GM23338 (cell line): ENCODE results near the gene RUNDC3A. TPM values are rescaled to one million over a fixed set of nuclear protein-coding genes. Genes with fewer than 3 reads are reported as not detected.

Experiments used
- ATAC-seq: fragments of 200-7000 bp; cut with Tn5 transposase; 3 replicates; pipeline ENCODE4 v1.9.1; 2020
- DNase-seq: peaks from one replicate; pipeline ENCODE4 v3.0.0-alpha.2; 2015; ENCODE audit warnings: low spot score
- H2AFZ ChIP-seq: fragments of 200-600 bp; sonication (generic); 2 replicates; pipeline ENCODE4 v1.8.0; 2016; ENCODE audit warnings: antibody characterized with exemption, mild to moderate bottlenecking, moderate library complexity
- H3F3A ChIP-seq: fragments of 200-600 bp; sonication (generic); replicated peaks from 2 replicates; pipeline ENCODE4 v1.8.0; 2017; ENCODE audit warnings: antibody characterized with exemption, mixed run types, low read depth
- H3K27ac ChIP-seq: fragments of 200-600 bp; sonication (generic); 2 replicates; pipeline ENCODE4 v1.6.1; 2016; ENCODE audit warnings: low read depth
- H3K27me3 ChIP-seq: fragments of 200-600 bp; sonication (generic); 2 replicates; pipeline ENCODE4 v1.8.0; 2016; ENCODE audit warnings: mild to moderate bottlenecking, mixed run types, moderate library complexity; ENCODE audit not compliant: insufficient read depth
- H3K36me3 ChIP-seq: fragments of 200-600 bp; sonication (generic); 2 replicates; pipeline ENCODE4 v1.8.0; 2016; ENCODE audit warnings: mild to moderate bottlenecking; ENCODE audit not compliant: insufficient read depth
- H3K4me1 ChIP-seq: fragments of 200-600 bp; sonication (generic); 2 replicates; pipeline ENCODE4 v1.8.0; 2016; ENCODE audit warnings: mild to moderate bottlenecking, moderate library complexity; ENCODE audit not compliant: insufficient read depth
- H3K4me2 ChIP-seq: fragments of 200-600 bp; sonication (generic); 2 replicates; pipeline ENCODE4 v1.7.1; 2017; ENCODE audit warnings: mixed run types
- H3K4me3 ChIP-seq: fragments of 200-600 bp; sonication (generic); 2 replicates; pipeline ENCODE4 v1.6.1; 2016; ENCODE audit warnings: mixed run types
- H3K79me2 ChIP-seq: fragments of 200-600 bp; sonication (generic); replicated peaks from 2 replicates; pipeline ENCODE4 v1.8.0; 2017; ENCODE audit warnings: mild to moderate bottlenecking; ENCODE audit not compliant: insufficient read depth
- H3K9me2 ChIP-seq: fragments of 200-600 bp; sonication (generic); 2 replicates; pipeline ENCODE4 v1.8.0; 2017; ENCODE audit not compliant: insufficient read depth
- H4K20me1 ChIP-seq: fragments of 200-600 bp; sonication (generic); replicated peaks from 2 replicates; pipeline ENCODE4 v1.8.0; 2017; ENCODE audit warnings: mild to moderate bottlenecking; ENCODE audit not compliant: insufficient read depth
- H3K27ac Mint-ChIP-seq: 2 replicates; pipeline ENCODE4 v1.8.0; 2020; ENCODE audit warnings: inconsistent platforms, mild to moderate bottlenecking, moderate library complexity, mixed read lengths
- H3K27me3 Mint-ChIP-seq: 3 replicates; pipeline ENCODE4 v1.8.0; 2022; ENCODE audit warnings: low read depth, mild to moderate bottlenecking, moderate library complexity, mixed read lengths, inconsistent platforms; ENCODE audit not compliant: insufficient read depth, poor library complexity
- H3K36me3 Mint-ChIP-seq: 3 replicates; pipeline ENCODE4 v1.8.0; 2021; ENCODE audit warnings: low read depth, mild to moderate bottlenecking, inconsistent platforms, moderate library complexity, mixed read lengths
- H3K4me1 Mint-ChIP-seq: 3 replicates; pipeline ENCODE4 v1.8.0; 2020; ENCODE audit warnings: mild to moderate bottlenecking, inconsistent platforms, mixed read lengths
- H3K4me3 Mint-ChIP-seq: 3 replicates; pipeline ENCODE4 v1.8.0; 2021; ENCODE audit warnings: moderate library complexity, mild to moderate bottlenecking, inconsistent platforms, mixed read lengths
- H3K9me3 Mint-ChIP-seq: 3 replicates; pipeline ENCODE4 v1.8.0; 2020; ENCODE audit warnings: moderate library complexity, mild to moderate bottlenecking, inconsistent platforms, mixed read lengths
- EZH2 ChIP-seq: fragments of 200-600 bp; sonication (generic); IDR thresholded peaks from one replicate; pipeline ENCODE4 v1.8.0; 2017; ENCODE audit warnings: antibody characterized with exemption, mild to moderate bottlenecking, low read depth; ENCODE audit not compliant: unreplicated experiment
- EZH2phosphoT487 ChIP-seq: fragments of 200-600 bp; sonication (generic); IDR thresholded peaks from one replicate; pipeline ENCODE4 v1.8.1; 2018; ENCODE audit warnings: antibody characterized with exemption; ENCODE audit not compliant: unreplicated experiment
- NANOG ChIP-seq: IDR thresholded peaks from 2 replicates; pipeline ENCODE4 v1.6.1; 2016; ENCODE audit warnings: antibody characterized with exemption, borderline replicate concordance
- ZNF331 ChIP-seq: fragments of 250-450 bp; sonication (Bioruptor Pico); IDR thresholded peaks from 2 replicates; pipeline ENCODE4 v1.5.0; 2020; ENCODE audit warnings: low read depth, mild to moderate bottlenecking, moderate library complexity
- polyA plus RNA-seq: library from polyadenylated mRNA; unstranded; fragments of >200 nt; fragmentation: Nextera tagmentation; extraction: Ambion mirVana; gene quantifications from 2 replicates; pipeline ENCODE4 v1.2.1, GENCODE V29; 2016
- total RNA-seq: library from RNA; depleted of rRNA; stranded (reverse); fragments of >200 nt; shearing (Covaris generic); gene quantifications from 2 replicates; pipeline ENCODE4 v1.2.3, GENCODE V29; 2014
- TF ChIP-seq, protein P1 (sequence below): fragments of 250-450 bp; sonication (Bioruptor Pico); IDR thresholded peaks from 2 replicates; pipeline ENCODE4 v1.5.0; 2020; ENCODE audit warnings: mild to moderate bottlenecking, moderate library complexity

The RUNDC3A gene
- total and polyA plus RNA-seq, 2 experiments from 2014 or later = 3.7 to 5.5 TPM

- Histone ChIP-seq H3K27ac (no peak overlapping the region), H2AFZ (no peak overlapping the region), H3K36me3 (no peaks in the 10 kb centered on the region), H3F3A (0 out of 2 replicates have a peak, but pooled peaks cover 4% of the 10 kb centered on the region), H3K27me3 (peaks cover 32% of the 10 kb centered on the region), H3K9me2 (no peaks in the 10 kb centered on the region), H3K79me2 (no peaks in the 10 kb centered on the region), H4K20me1 (0 out of 2 replicates have a peak, but pooled peaks cover 3% of the 10 kb centered on the region), H3K4me2 (peak overlapping the region; percentile 26; the same call in 1 of the 2 replicates), H3K4me3 (no peak overlapping the region; the same call in 1 of the 2 replicates), H3K4me1 (peaks cover 13% of the 10 kb centered on the region; the same call in 1 of the 2 replicates)
- Mint-ChIP-seq H3K27ac (no peak overlapping the region), H3K4me3 (peak overlapping the region; percentile 62), H3K36me3 (peaks cover 1% of the 10 kb centered on the region; the same call in 2 of the 3 replicates), H3K4me1 (peaks cover 52% of the 10 kb centered on the region), H3K9me3 (no peaks in the 10 kb centered on the region), H3K27me3 (peaks cover 47% of the 10 kb centered on the region)
- TF ChIP-seq EZH2phosphoT487 (no peak), EZH2 (no peak)
- ATAC-seq (no peak), DNase-seq (no peak)
Measured at GRCh38 chr17:44314031-44314430, 5.6 kb downstream of the RUNDC3A start.

- no peaks in the 10 kb centered on the region for H3K9me2 ChIP-seq
- DNase-seq (no peak), ATAC-seq (no peak)
- H3K4me3 ChIP-seq = peak overlapping the region; percentile 58
- 0 out of 2 replicates have a peak, but pooled peaks cover 4% of the 10 kb centered on the region for H3F3A ChIP-seq
- H3K36me3 ChIP-seq = no peaks in the 10 kb centered on the region
- TF ChIP-seq, protein P1, sequence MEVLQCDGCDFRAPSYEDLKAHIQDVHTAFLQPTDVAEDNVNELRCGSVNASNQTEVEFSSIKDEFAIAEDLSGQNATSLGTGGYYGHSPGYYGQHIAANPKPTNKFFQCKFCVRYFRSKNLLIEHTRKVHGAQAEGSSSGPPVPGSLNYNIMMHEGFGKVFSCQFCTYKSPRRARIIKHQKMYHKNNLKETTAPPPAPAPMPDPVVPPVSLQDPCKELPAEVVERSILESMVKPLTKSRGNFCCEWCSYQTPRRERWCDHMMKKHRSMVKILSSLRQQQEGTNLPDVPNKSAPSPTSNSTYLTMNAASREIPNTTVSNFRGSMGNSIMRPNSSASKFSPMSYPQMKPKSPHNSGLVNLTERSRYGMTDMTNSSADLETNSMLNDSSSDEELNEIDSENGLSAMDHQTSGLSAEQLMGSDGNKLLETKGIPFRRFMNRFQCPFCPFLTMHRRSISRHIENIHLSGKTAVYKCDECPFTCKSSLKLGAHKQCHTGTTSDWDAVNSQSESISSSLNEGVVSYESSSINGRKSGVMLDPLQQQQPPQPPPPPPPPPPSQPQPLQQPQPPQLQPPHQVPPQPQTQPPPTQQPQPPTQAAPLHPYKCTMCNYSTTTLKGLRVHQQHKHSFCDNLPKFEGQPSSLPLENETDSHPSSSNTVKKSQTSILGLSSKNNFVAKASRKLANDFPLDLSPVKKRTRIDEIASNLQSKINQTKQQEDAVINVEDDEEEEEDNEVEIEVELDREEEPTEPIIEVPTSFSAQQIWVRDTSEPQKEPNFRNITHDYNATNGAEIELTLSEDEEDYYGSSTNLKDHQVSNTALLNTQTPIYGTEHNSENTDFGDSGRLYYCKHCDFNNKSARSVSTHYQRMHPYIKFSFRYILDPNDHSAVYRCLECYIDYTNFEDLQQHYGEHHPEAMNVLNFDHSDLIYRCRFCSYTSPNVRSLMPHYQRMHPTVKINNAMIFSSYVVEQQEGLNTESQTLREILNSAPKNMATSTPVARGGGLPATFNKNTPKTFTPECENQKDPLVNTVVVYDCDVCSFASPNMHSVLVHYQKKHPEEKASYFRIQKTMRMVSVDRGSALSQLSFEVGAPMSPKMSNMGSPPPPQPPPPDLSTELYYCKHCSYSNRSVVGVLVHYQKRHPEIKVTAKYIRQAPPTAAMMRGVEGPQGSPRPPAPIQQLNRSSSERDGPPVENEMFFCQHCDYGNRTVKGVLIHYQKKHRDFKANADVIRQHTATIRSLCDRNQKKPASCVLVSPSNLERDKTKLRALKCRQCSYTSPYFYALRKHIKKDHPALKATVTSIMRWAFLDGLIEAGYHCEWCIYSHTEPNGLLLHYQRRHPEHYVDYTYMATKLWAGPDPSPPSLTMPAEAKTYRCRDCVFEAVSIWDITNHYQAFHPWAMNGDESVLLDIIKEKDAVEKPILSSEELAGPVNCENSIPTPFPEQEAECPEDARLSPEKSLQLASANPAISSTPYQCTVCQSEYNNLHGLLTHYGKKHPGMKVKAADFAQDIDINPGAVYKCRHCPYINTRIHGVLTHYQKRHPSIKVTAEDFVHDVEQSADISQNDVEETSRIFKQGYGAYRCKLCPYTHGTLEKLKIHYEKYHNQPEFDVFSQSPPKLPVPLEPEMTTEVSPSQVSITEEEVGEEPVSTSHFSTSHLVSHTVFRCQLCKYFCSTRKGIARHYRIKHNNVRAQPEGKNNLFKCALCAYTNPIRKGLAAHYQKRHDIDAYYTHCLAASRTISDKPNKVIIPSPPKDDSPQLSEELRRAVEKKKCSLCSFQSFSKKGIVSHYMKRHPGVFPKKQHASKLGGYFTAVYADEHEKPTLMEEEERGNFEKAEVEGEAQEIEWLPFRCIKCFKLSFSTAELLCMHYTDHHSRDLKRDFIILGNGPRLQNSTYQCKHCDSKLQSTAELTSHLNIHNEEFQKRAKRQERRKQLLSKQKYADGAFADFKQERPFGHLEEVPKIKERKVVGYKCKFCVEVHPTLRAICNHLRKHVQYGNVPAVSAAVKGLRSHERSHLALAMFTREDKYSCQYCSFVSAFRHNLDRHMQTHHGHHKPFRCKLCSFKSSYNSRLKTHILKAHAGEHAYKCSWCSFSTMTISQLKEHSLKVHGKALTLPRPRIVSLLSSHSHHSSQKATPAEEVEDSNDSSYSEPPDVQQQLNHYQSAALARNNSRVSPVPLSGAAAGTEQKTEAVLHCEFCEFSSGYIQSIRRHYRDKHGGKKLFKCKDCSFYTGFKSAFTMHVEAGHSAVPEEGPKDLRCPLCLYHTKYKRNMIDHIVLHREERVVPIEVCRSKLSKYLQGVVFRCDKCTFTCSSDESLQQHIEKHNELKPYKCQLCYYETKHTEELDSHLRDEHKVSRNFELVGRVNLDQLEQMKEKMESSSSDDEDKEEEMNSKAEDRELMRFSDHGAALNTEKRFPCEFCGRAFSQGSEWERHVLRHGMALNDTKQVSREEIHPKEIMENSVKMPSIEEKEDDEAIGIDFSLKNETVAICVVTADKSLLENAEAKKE (CRISPR knock-in tag) = no peak
- TF ChIP-seq ZNF331 (CRISPR knock-in tag) (no peak), NANOG (no peak)
- peaks cover 8% of the 10 kb centered on the region; the same call in 1 of the 2 replicates for H3K4me1 ChIP-seq
- peaks cover 32% of the 10 kb centered on the region for H3K27me3 ChIP-seq
- no peak overlapping the region for H3K27ac Mint-ChIP-seq
- H3K36me3 Mint-ChIP-seq = peaks cover 6% of the 10 kb centered on the region
- H4K20me1 ChIP-seq = 0 out of 2 replicates have a peak, but pooled peaks cover 3% of the 10 kb centered on the region
- no peak overlapping the region for H3K27ac ChIP-seq
- H3K4me2 ChIP-seq = peak overlapping the region; percentile 92
- H3K9me3 Mint-ChIP-seq = no peaks in the 10 kb centered on the region
- peaks cover 52% of the 10 kb centered on the region for H3K4me1 Mint-ChIP-seq
- no peak overlapping the region; the same call in 1 of the 2 replicates for H2AFZ ChIP-seq
- peak overlapping the region; percentile 71 for H3K4me3 Mint-ChIP-seq
- no peaks in the 10 kb centered on the region for H3K79me2 ChIP-seq
- H3K27me3 Mint-ChIP-seq = peaks cover 49% of the 10 kb centered on the region
Measured at GRCh38 chr17:44314524-44314868, 6.1 kb downstream of the RUNDC3A start.
